ENCODE measurements around the gene SYT11. TPM values are rescaled to one million over a fixed set of nuclear protein-coding genes. Genes with fewer than 3 reads are reported as not detected.
A peak's percentile ranks its signal among the peaks of the same experiment; 100 is the strongest.

Gene SYT11
- total RNA-seq, 2 experiments from 2014 or later, result 8.7 to 9.2 TPM

GRCh38 chr1:155840386-155840785 lies 19.0 kb upstream of the SYT11 start:
- CTCF ChIA-PET, result interaction anchor here (1.5 kb wide), 1 partner anchor 16 kb away, joined by 4 read pairs; the partner anchor contains the start of gene GON4L
- POLR2A ChIA-PET, result interaction anchor here (0.8 kb wide), 1 partner anchor 63 kb away, joined by 3 read pairs; no protein-coding TSS in a partner anchor
- no peak overlapping the region for H3K27ac Mint-ChIP-seq

GRCh38 chr1:155844860-155845421 lies 14.4 kb upstream of the SYT11 start:
- ATAC-seq, result no peak
- no peak for TF ChIP-seq CTCF (IDR thresholded peaks at IDR 0.05)
- H3K36me3 Mint-ChIP-seq (ENCODE audit: low read depth), result peaks cover 49% of the 10 kb centered on the region

More at GRCh38 chr1:155840386-155840785, 19.0 kb upstream of the SYT11 start:
- TF ChIP-seq CTCF (IDR thresholded peaks at IDR 0.05), result no peak
- Mint-ChIP-seq H3K4me1 (ENCODE audit: low read depth) (peaks cover 31% of the 10 kb centered on the region), H3K36me3 (ENCODE audit: low read depth) (peaks cover 33% of the 10 kb centered on the region), H3K4me3 (no peak overlapping the region), H3K27me3 (no peaks in the 10 kb centered on the region), H3K9me3 (no peaks in the 10 kb centered on the region)
- ATAC-seq (no peak), DNase-seq (no peak)
- intact Hi-C loops (cut with micrococcal nuclease), result no loop called here

GRCh38 chr1:155847823-155848529 lies 11.4 kb upstream of the SYT11 start:
- Mint-ChIP-seq H3K4me3 (peak overlapping the region; percentile 43), H3K4me1 (ENCODE audit: low read depth) (peaks cover 49% of the 10 kb centered on the region), H3K27me3 (no peaks in the 10 kb centered on the region), H3K36me3 (ENCODE audit: low read depth) (peaks cover 64% of the 10 kb centered on the region), H3K9me3 (no peaks in the 10 kb centered on the region), H3K27ac (peak overlapping the region; percentile 90)
- CTCF ChIA-PET, result interaction anchor here (1.5 kb wide), 1 partner anchor 9 kb away, joined by 3 read pairs; no protein-coding TSS in a partner anchor
- peak; percentile 23 for DNase-seq
- TF ChIP-seq CTCF (IDR thresholded peaks at IDR 0.05), result no peak
- intact Hi-C loops (cut with micrococcal nuclease), result no loop called here
- peak; percentile 96 for ATAC-seq
- POLR2A ChIA-PET, result interaction anchor here (1.1 to 1.2 kb wide), 2 partner anchors 9 to 12 kb away, joined by 3 to 4 read pairs; partner anchors contain the start of genes GON4L and SYT11

More at GRCh38 chr1:155844860-155845421, 14.4 kb upstream of the SYT11 start:
- ChIA-PET POLR2A (no interaction called here), CTCF (no interaction called here)
- no peaks in the 10 kb centered on the region for H3K27me3 Mint-ChIP-seq
- H3K9me3 Mint-ChIP-seq, result no peaks in the 10 kb centered on the region
- DNase-seq, result no peak
- no peak overlapping the region for H3K4me3 Mint-ChIP-seq
- no peak overlapping the region for H3K27ac Mint-ChIP-seq
- intact Hi-C loops (cut with micrococcal nuclease), result no loop called here
- H3K4me1 Mint-ChIP-seq (ENCODE audit: low read depth), result peaks cover 36% of the 10 kb centered on the region

DNA sequence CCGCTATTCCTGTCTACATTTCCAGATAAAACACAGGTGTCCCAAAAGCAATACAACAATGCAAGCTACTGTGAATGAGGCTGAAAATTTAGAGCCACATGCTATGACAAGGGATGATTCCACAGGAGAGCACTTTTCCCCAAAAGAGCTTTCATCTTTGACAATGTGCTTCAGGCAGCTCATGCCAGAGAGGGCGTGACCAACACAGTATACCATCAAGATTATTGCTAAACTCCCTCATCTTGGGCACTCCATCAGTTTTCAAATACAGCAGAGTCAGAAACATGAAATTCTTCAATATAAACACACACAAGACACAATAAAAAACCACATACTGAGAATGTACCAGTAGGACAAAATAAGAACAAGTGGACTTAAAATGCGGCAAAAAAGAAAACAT lies 9.0 kb upstream of the SYT11 start:
- H3K4me3 Mint-ChIP-seq, result no peak overlapping the region
- no peaks in the 10 kb centered on the region for H3K27me3 Mint-ChIP-seq
- peak overlapping the region; percentile 16 for H3K27ac Mint-ChIP-seq
- CTCF ChIA-PET, result no interaction called here
- H3K4me1 Mint-ChIP-seq (ENCODE audit: low read depth), result peaks cover 39% of the 10 kb centered on the region
- POLR2A ChIA-PET, result interaction anchor here (0.7 to 1.7 kb wide), 2 partner anchors 8 to 396 kb away, joined by 3 to 4 read pairs; no protein-coding TSS in a partner anchor
- intact Hi-C loops (cut with micrococcal nuclease), result no loop called here
- H3K9me3 Mint-ChIP-seq, result no peaks in the 10 kb centered on the region
- DNase-seq, result no peak
- H3K36me3 Mint-ChIP-seq (ENCODE audit: low read depth), result peaks cover 57% of the 10 kb centered on the region
- ATAC-seq, result no peak
- no peak for TF ChIP-seq CTCF (IDR thresholded peaks at IDR 0.05)

Data from activated CD8-positive, alpha-beta T cell treated with anti-CD3 and anti-CD28 coated beads for 36 hours (primary cell).